ENCODE results near the gene MAP2K7. TPM values are rescaled to one million over a fixed set of nuclear protein-coding genes. Genes with fewer than 3 reads are reported as not detected.

Gene MAP2K7
- 19.1 TPM for polyA plus RNA-seq (2013, experiment 1 of 2)
- polyA plus RNA-seq (2013, experiment 2 of 2): 18.7 TPM

DNA sequence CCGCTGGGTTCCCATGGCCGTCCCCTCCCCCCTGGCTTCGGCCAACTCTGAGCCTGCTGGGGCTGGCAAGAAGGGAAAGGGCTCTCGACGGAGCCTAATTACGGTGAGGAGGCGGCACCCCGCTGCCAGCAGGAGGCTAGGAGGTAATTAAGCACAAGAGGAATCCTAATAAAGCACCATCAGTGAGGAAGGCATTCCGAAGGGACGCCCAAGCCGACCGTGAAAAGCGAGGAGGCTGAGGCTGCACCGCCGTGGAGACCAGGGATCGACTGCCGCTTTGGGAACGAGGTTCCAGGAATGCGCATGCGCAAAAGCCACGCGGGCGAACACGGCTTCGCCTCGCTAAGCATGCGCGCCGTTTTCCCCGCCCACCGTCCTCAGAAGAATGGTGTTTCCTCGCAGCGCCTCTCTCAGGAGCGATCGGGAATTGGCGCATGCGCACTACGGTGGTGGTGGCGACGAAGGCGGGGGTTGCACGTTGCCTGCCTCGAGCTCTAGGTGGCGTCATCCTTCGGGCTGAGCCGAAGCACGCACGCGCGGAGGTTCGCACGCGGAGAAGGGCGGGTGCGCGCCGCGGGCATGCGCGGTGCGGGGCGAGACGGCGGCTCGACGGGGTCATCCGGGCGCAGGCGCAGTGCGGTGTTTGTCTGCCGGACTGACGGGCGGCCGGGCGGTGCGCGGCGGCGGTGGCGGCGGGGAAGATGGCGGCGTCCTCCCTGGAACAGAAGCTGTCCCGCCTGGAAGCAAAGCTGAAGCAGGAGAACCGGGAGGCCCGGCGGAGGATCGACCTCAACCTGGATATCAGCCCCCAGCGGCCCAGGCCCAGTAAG is at the start of gene MAP2K7:
MAP2K7 (plus strand) TSS at position 634 of the 830 bp plus-strand sequence; CDS start at position 702, 68 bp downstream.
- peak within 1 kb of the TSS; percentile 89 to 97 for H3K4me3 ChIP-seq (ENCODE audit: insufficient read depth in 1 of 2, low read depth in 1 of 2, low read length in 2 of 2)
- peak within 1 kb of the TSS; percentile 88 for H4K91ac ChIP-seq (ENCODE audit: low read length)
- H3K18ac ChIP-seq (ENCODE audit: low read depth in 1 of 2, low read length in 2 of 2): peak within 1 kb of the TSS; percentile 97 to 99
- peak within 1 kb of the TSS; percentile 93 for H3K4me2 ChIP-seq (ENCODE audit: low read length, poor library complexity, severe bottlenecking)
- peak within 1 kb of the TSS; percentile 90 for H2AFZ ChIP-seq (ENCODE audit: low read depth, low read length)
- H2BK15ac ChIP-seq (ENCODE audit: low read depth, poor library complexity, severe bottlenecking): peak within 1 kb of the TSS; percentile 84
- peaks cover 35% of the 10 kb centered on the region for H3K4me1 ChIP-seq (ENCODE audit: control insufficient read depth, insufficient read depth, low read depth, low read length)
- H3K9me3 ChIP-seq (ENCODE audit: control insufficient read depth, low read length): no peaks in the 10 kb centered on the region
- H3K36me3 ChIP-seq (ENCODE audit: control insufficient read depth in 1 of 2, insufficient read depth in 2 of 2, low read depth in 1 of 2, low read length in 2 of 2): peaks cover 26 to 55% of the 10 kb centered on the region in 2 experiments
- H3K9ac ChIP-seq (ENCODE audit: low read length): peak within 1 kb of the TSS; percentile 93
- H2BK120ac ChIP-seq (ENCODE audit: low read depth, low read length): peak within 1 kb of the TSS; percentile 91
- no peaks in the 10 kb centered on the region for H3K27me3 ChIP-seq (ENCODE audit: control insufficient read depth in 1 of 2, insufficient read depth in 1 of 2, low read length in 2 of 2)
- H4K8ac ChIP-seq (ENCODE audit: low read length): peak within 1 kb of the TSS; percentile 97
- under 1% methylated on average over 66 of the region's 89 CpGs for WGBS
- peak; percentile 98 for DNase-seq
- peak within 1 kb of the TSS in 1 of 2 experiments; percentile 93 for H3K14ac ChIP-seq (ENCODE audit: low read length in 2 of 2)
- peak within 1 kb of the TSS; percentile 17 to 72 for H2BK12ac ChIP-seq (ENCODE audit: low read length in 2 of 2)
- peak within 1 kb of the TSS; percentile 53 for H2BK5ac ChIP-seq (ENCODE audit: low read depth, low read length, poor library complexity, severe bottlenecking)
- peak within 1 kb of the TSS; percentile 83 for H3K27ac ChIP-seq (ENCODE audit: low read length, poor library complexity, severe bottlenecking)
- H3K23ac ChIP-seq (ENCODE audit: low read length in 2 of 2): peak within 1 kb of the TSS in 1 of 2 experiments; percentile 53
- H2AK5ac ChIP-seq (ENCODE audit: low read length, severe bottlenecking): peak within 1 kb of the TSS; percentile 97
- peak within 1 kb of the TSS; percentile 92 to 94 for H3K4ac ChIP-seq (ENCODE audit: low read depth in 1 of 2, low read length in 2 of 2)
- H3K79me1 ChIP-seq (replicated peaks; ENCODE audit: low read length, poor library complexity, severe bottlenecking): peaks cover 39% of the 10 kb centered on the region

DNA sequence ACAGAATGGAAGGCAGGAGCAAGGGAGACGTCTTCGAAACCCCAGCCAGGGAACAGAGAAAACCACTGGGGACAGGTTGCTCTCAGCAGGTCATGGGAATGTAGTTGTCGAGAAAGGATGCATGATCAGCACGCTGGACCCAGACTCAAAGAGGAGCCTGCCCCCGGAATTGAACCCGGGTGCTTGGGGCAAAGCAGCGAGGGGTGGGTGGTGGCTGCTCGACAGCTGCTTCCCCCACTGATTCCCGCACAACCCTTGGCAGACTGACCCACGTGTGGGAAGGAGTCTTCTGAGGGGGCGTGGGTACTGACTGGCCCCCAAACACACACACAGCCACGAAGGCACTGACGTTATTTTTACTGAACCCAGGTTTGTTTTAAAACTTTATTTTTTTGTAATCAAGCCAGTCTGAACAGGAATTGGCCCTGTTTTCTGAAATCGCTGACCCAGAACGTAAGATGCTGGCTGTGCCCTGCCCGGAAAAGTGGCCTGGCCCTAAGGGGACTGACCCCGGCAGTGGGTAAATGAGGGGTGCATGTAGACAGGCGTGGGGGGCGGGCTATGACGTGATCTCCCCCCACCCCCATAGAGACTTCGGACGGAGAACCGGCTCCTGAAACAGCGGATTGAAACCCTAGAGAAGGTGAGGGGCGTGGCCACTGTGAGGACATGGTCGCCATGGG is 48.1 kb upstream of the MAP2K7 start:
- Histone ChIP-seq H3K4me3 (ENCODE audit: insufficient read depth in 1 of 2, low read depth in 1 of 2, low read length in 2 of 2) (no peak overlapping the region), H2BK5ac (ENCODE audit: low read depth, low read length, poor library complexity, severe bottlenecking) (no peak overlapping the region), H3K14ac (ENCODE audit: low read length in 2 of 2) (no peak overlapping the region), H3K27me3 (ENCODE audit: control insufficient read depth in 1 of 2, insufficient read depth in 1 of 2, low read length in 2 of 2) (no peaks in the 10 kb centered on the region), H3K23ac (ENCODE audit: low read length in 2 of 2) (no peak overlapping the region), H3K18ac (ENCODE audit: low read depth in 1 of 2, low read length in 2 of 2) (no peak overlapping the region), H2BK15ac (ENCODE audit: low read depth, poor library complexity, severe bottlenecking) (no peak overlapping the region), H3K9me3 (ENCODE audit: control insufficient read depth, low read length) (no peaks in the 10 kb centered on the region), H3K4ac (ENCODE audit: low read depth in 1 of 2, low read length in 2 of 2) (no peak overlapping the region), H2AK5ac (ENCODE audit: low read length, severe bottlenecking) (no peak overlapping the region), H2AFZ (ENCODE audit: low read depth, low read length) (no peak overlapping the region), H4K8ac (ENCODE audit: low read length) (no peak overlapping the region), H2BK12ac (ENCODE audit: low read length in 2 of 2) (no peak overlapping the region), H3K36me3 (ENCODE audit: control insufficient read depth in 1 of 2, insufficient read depth in 2 of 2, low read depth in 1 of 2, low read length in 2 of 2) (peaks cover 0 to 33% of the 10 kb centered on the region in 2 experiments), H3K4me1 (ENCODE audit: control insufficient read depth, insufficient read depth, low read depth, low read length) (peaks cover 6% of the 10 kb centered on the region), H4K91ac (ENCODE audit: low read length) (no peak overlapping the region), H3K9ac (ENCODE audit: low read length) (no peak overlapping the region), H3K79me1 (replicated peaks; ENCODE audit: low read length, poor library complexity, severe bottlenecking) (no peaks in the 10 kb centered on the region), H3K4me2 (ENCODE audit: low read length, poor library complexity, severe bottlenecking) (no peak overlapping the region), H3K27ac (ENCODE audit: low read length, poor library complexity, severe bottlenecking) (no peak overlapping the region), H2BK120ac (ENCODE audit: low read depth, low read length) (no peak overlapping the region)
- 85% methylated on average over 23 of the region's 26 CpGs for WGBS
- DNase-seq: no peak

DNA sequence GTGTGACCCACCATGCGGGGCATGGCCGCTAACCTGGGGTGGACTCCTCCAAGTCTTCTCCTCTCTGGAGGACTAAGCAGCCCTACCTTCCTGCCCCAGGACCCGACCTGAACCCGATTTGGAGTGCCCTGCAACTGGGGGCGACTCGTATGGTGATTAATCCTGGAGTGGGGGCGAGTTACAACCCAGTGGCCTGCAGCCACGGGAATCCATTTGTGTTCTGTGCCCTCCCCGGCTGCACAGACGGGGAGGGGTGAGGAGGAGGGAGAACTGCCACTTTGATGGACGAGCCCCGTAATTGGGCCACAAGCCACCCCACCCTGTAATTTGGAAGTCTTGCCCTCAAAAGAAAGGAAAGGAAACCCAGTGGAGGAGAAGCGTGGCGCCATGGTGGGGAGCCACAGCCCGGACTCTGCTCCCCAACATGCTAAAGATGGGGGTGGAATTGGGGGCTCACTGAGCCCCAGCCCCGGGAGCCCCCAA is 47.5 kb upstream of the MAP2K7 start:
- no peak overlapping the region for H3K14ac ChIP-seq (ENCODE audit: low read length in 2 of 2)
- H3K4me2 ChIP-seq (ENCODE audit: low read length, poor library complexity, severe bottlenecking): no peak overlapping the region
- no peak overlapping the region for H2BK15ac ChIP-seq (ENCODE audit: low read depth, poor library complexity, severe bottlenecking)
- no peak overlapping the region for H3K4me3 ChIP-seq (ENCODE audit: insufficient read depth in 1 of 2, low read depth in 1 of 2, low read length in 2 of 2)
- no peak overlapping the region for H3K27ac ChIP-seq (ENCODE audit: low read length, poor library complexity, severe bottlenecking)
- H2AK5ac ChIP-seq (ENCODE audit: low read length, severe bottlenecking): no peak overlapping the region
- peaks cover 6% of the 10 kb centered on the region for H3K4me1 ChIP-seq (ENCODE audit: control insufficient read depth, insufficient read depth, low read depth, low read length)
- no peak overlapping the region for H2AFZ ChIP-seq (ENCODE audit: low read depth, low read length)
- H3K27me3 ChIP-seq (ENCODE audit: control insufficient read depth in 1 of 2, insufficient read depth in 1 of 2, low read length in 2 of 2): no peaks in the 10 kb centered on the region
- no peaks in the 10 kb centered on the region for H3K79me1 ChIP-seq (replicated peaks; ENCODE audit: low read length, poor library complexity, severe bottlenecking)
- no peak overlapping the region for H2BK120ac ChIP-seq (ENCODE audit: low read depth, low read length)
- H3K18ac ChIP-seq (ENCODE audit: low read depth in 1 of 2, low read length in 2 of 2): no peak overlapping the region
- H3K4ac ChIP-seq (ENCODE audit: low read depth in 1 of 2, low read length in 2 of 2): no peak overlapping the region
- H3K9me3 ChIP-seq (ENCODE audit: control insufficient read depth, low read length): no peaks in the 10 kb centered on the region
- H2BK12ac ChIP-seq (ENCODE audit: low read length in 2 of 2): no peak overlapping the region
- peaks cover 0 to 32% of the 10 kb centered on the region in 2 experiments for H3K36me3 ChIP-seq (ENCODE audit: control insufficient read depth in 1 of 2, insufficient read depth in 2 of 2, low read depth in 1 of 2, low read length in 2 of 2)
- H3K23ac ChIP-seq (ENCODE audit: low read length in 2 of 2): no peak overlapping the region
- no peak overlapping the region for H4K8ac ChIP-seq (ENCODE audit: low read length)
- WGBS: 82% methylated on average over 12 of the region's 16 CpGs
- H2BK5ac ChIP-seq (ENCODE audit: low read depth, low read length, poor library complexity, severe bottlenecking): no peak overlapping the region
- H3K9ac ChIP-seq (ENCODE audit: low read length): no peak overlapping the region
- H4K91ac ChIP-seq (ENCODE audit: low read length): no peak overlapping the region
- no peak for DNase-seq
